SK-N-SH treated with all-trans-retinoic acid at 6 μM for 48 hours (cell line): ENCODE data around the gene GRM4.

Experiments
- BACH2 ChIP-seq: fragments of 250-450 bp; sonication (Bioruptor Pico); IDR thresholded peaks from 2 replicates; pipeline ENCODE4 v1.9.0; 2021; ENCODE audit warnings: mild to moderate bottlenecking, borderline replicate concordance
- OSR1 ChIP-seq: fragments of 250-450 bp; sonication (Bioruptor Pico); IDR thresholded peaks from 2 replicates; pipeline ENCODE4 v1.8.0; 2022; ENCODE audit warnings: moderate library complexity, mild to moderate bottlenecking, inconsistent platforms
- PPARA ChIP-seq: fragments of 250-450 bp; sonication (Bioruptor Pico); IDR thresholded peaks from 2 replicates; pipeline ENCODE4 v1.5.0; 2020; ENCODE audit warnings: mild to moderate bottlenecking, borderline replicate concordance
- SNAI2 ChIP-seq: fragments of 250-450 bp; sonication (Bioruptor Pico); IDR thresholded peaks from 2 replicates; pipeline ENCODE4 v1.5.0; 2020; ENCODE audit warnings: mild to moderate bottlenecking, moderate library complexity
- TOX ChIP-seq: fragments of 250-450 bp; sonication (Bioruptor Pico); IDR thresholded peaks from 2 replicates; pipeline ENCODE4 v1.8.0; 2021; ENCODE audit warnings: mild to moderate bottlenecking, moderate library complexity, borderline replicate concordance

DNA sequence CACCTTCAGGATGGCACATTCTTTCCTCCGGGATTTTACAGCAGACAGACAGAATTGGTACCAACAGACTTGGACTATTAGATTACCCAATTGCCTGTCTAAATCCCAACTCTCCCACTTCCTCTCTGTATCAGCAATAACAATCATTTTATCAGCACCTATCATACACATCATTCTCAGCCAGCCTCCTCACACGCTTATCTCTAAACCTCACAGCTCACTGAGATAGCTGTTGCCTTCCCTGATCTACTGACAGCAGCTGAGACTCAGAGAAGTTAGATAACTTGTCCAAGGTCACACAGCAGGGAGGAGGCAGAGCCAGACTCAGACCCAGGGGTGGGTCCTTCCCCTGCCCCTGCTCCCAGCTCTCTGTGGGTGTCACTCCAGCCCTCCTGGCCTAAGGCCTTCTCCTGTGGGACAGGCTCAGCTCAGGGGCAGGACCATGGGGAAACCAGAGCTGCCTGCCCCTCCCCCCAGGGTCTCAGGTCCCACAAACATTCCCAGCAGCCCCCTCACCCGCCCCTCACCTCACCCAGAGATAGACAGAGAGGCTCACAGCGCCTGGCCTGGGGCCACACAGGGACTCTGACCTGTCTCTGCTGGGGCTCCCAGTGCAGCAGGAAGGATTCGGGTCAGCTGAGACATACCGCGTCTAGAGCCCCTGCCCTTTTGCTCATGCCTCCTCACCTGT is 92.8 kb downstream of the GRM4 start:
- TF ChIP-seq OSR1: no peak
- TF ChIP-seq SNAI2 (CRISPR knock-in tag): no peak
- no peak for TF ChIP-seq PPARA (CRISPR knock-in tag)
- no peak for TF ChIP-seq TOX (CRISPR knock-in tag)
- no peak for TF ChIP-seq BACH2 (CRISPR knock-in tag)
